ENCODE data around the gene DAB2IP.
"Not testable (repeated sequence)": the region's sequence is repeated elsewhere in the genome, so short reads cannot be mapped to it uniquely, and the experiment has no call there.

The DAB2IP gene

DNA sequence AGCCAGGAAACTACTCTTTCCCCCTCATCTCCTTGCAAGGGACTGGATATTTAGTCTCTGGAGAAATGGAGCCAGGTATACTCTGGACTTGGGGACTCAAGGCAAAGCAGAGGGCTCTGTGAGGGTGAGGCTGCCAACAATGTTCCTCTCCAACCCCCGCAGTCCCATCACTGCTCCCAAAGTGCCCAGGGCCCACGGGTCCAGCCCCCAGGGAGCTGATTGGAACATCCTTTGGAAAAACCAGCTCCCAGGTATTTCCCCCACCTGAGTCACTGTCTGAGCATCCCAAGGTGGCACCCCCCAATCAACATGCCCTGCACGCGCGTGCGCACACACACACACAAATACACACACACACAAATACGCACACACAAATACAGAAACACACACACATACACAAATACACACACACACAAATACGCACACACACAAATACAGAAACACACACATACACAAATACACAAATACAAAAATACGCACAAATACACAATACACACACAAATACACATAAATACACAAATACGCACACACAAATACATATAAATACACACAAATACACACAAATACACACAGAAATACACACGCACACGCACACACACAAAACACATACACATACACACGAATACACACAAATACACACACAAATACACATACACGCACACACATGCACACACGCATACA is 137.4 kb downstream of the DAB2IP start:
- H3K36me3 ChIP-seq (ENCODE audit: control insufficient read depth in 1 of 2, insufficient read depth in 2 of 2, low read length in 2 of 2), result peaks cover 0 to 11% of the 10 kb centered on the region in 2 donors
- H3K9ac ChIP-seq (ENCODE audit: low read depth in 1 of 2, low read length in 2 of 2), result no peak overlapping the region
- no peaks in the 10 kb centered on the region for H3K9me3 ChIP-seq (ENCODE audit: control insufficient read depth in 1 of 2, low read length in 2 of 2)
- H3K27me3 ChIP-seq (ENCODE audit: control insufficient read depth in 1 of 2, insufficient read depth in 2 of 2, low read length in 2 of 2), result no peaks in the 10 kb centered on the region
- H3K4me1 ChIP-seq (ENCODE audit: control insufficient read depth in 1 of 2, insufficient read depth in 2 of 2, low read length in 2 of 2), result no peaks in the 10 kb centered on the region
- H3K4me3 ChIP-seq (ENCODE audit: low read depth in 1 of 2, low read length in 2 of 2), result no peak overlapping the region
- no peak overlapping the region for H3K27ac ChIP-seq (ENCODE audit: low read depth, low read length)

DNA sequence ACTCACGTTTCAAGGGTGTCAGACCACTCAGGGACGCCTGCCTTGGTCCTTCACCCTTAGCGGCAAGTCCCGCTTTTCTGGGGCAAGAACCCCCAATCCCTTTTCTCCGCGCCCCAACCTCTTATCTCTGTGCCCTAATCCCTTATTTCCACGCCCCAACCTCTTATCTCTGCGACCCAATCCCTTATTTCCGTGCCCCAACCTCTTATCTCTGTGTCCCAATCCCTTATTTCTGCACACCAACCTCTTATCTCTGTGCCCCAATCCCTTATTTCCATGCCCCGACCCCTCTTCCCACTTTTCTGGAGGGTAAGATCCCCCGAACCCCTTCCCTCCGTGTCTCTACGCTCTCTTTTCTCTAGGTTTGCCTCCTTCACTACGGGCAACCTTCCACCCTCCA is 139.4 kb downstream of the DAB2IP start:
- Histone ChIP-seq H3K27ac (ENCODE audit: low read depth, low read length) (no peak overlapping the region), H3K9me3 (ENCODE audit: control insufficient read depth in 1 of 2, low read length in 2 of 2) (no peaks in the 10 kb centered on the region), H3K4me3 (ENCODE audit: low read depth in 1 of 2, low read length in 2 of 2) (no peak overlapping the region), H3K4me1 (ENCODE audit: control insufficient read depth in 1 of 2, insufficient read depth in 2 of 2, low read length in 2 of 2) (no peaks in the 10 kb centered on the region), H3K9ac (ENCODE audit: low read depth in 1 of 2, low read length in 2 of 2) (no peak overlapping the region), H3K27me3 (ENCODE audit: control insufficient read depth in 1 of 2, insufficient read depth in 2 of 2, low read length in 2 of 2) (no peaks in the 10 kb centered on the region), H3K36me3 (ENCODE audit: control insufficient read depth in 1 of 2, insufficient read depth in 2 of 2, low read length in 2 of 2) (peaks cover 0 to under 1% of the 10 kb centered on the region in 2 donors)

DNA sequence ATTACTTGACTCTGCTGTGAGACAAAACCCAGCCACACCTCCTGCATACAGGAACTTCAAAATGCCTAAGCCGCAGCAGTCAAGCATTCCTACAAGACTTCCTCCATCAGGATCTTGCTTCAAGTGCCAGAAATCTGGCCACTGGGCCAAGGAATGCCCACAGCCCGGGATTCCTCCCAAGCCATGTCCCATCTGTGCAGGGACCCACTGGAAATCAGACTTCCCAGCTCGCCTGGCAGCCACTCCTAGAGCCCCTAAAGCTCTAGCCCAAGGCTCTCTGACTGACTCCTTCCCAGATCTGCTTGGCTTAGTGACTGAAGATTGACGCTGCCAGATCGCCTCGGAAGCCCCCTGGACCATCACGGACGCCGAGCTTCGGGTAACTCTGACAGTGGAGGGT is 141.0 kb downstream of the DAB2IP start:
- H3K27ac ChIP-seq (ENCODE audit: low read depth, low read length); H3K9ac ChIP-seq (ENCODE audit: low read depth in 1 of 2, low read length in 2 of 2); H3K27me3 ChIP-seq (ENCODE audit: control insufficient read depth in 1 of 2, insufficient read depth in 2 of 2, low read length in 2 of 2); H3K36me3 ChIP-seq (ENCODE audit: control insufficient read depth in 1 of 2, insufficient read depth in 2 of 2, low read length in 2 of 2); H3K4me3 ChIP-seq (ENCODE audit: low read depth in 1 of 2, low read length in 2 of 2); H3K4me1 ChIP-seq (ENCODE audit: control insufficient read depth in 1 of 2, insufficient read depth in 2 of 2, low read length in 2 of 2); H3K9me3 ChIP-seq (ENCODE audit: control insufficient read depth in 1 of 2, low read length in 2 of 2): not testable (repeated sequence)

- H3K9ac ChIP-seq (ENCODE audit: low read depth in 1 of 2, low read length in 2 of 2); H3K4me3 ChIP-seq (ENCODE audit: low read depth in 1 of 2, low read length in 2 of 2); H3K27ac ChIP-seq (ENCODE audit: low read depth, low read length); H3K9me3 ChIP-seq (ENCODE audit: control insufficient read depth in 1 of 2, low read length in 2 of 2); H3K27me3 ChIP-seq (ENCODE audit: control insufficient read depth in 1 of 2, insufficient read depth in 2 of 2, low read length in 2 of 2); H3K36me3 ChIP-seq (ENCODE audit: control insufficient read depth in 1 of 2, insufficient read depth in 2 of 2, low read length in 2 of 2); H3K4me1 ChIP-seq (ENCODE audit: control insufficient read depth in 1 of 2, insufficient read depth in 2 of 2, low read length in 2 of 2): not testable (repeated sequence)
Observed at GRCh38 chr9:121794334-121794733, 142.9 kb downstream of the DAB2IP start.

GRCh38 chr9:121797081-121797480 is 145.6 kb downstream of the DAB2IP start:
- Histone ChIP-seq H3K36me3 (ENCODE audit: control insufficient read depth in 1 of 2, insufficient read depth in 2 of 2, low read length in 2 of 2) (no peaks in the 10 kb centered on the region), H3K4me1 (ENCODE audit: control insufficient read depth in 1 of 2, insufficient read depth in 2 of 2, low read length in 2 of 2) (no peaks in the 10 kb centered on the region), H3K9ac (ENCODE audit: low read depth in 1 of 2, low read length in 2 of 2) (no peak overlapping the region), H3K27ac (ENCODE audit: low read depth, low read length) (no peak overlapping the region), H3K4me3 (ENCODE audit: low read depth in 1 of 2, low read length in 2 of 2) (no peak overlapping the region), H3K27me3 (ENCODE audit: control insufficient read depth in 1 of 2, insufficient read depth in 2 of 2, low read length in 2 of 2) (no peaks in the 10 kb centered on the region), H3K9me3 (ENCODE audit: control insufficient read depth in 1 of 2, low read length in 2 of 2) (no peaks in the 10 kb centered on the region)

DNA sequence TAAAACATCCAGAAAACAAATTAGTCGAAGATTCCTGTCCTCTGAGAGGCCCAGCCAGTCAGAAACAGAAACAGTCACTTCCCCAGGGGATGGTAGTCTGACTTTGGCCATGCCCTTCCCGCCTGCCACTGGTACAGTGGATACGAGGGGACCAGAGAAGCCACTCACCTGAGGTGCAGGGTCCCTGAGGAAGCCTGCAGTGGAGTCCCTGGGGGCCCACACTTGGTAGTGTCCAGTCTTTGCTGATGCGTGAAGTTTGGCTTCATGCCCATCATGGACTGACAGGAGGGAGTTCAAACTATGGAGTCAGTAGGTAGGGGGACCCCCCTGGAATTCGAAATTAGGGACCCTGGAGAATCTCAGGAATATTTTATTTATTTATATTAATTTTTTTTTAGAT is 147.5 kb downstream of the DAB2IP start:
- Histone ChIP-seq H3K9ac (ENCODE audit: low read depth in 1 of 2, low read length in 2 of 2) (no peak overlapping the region), H3K4me3 (ENCODE audit: low read depth in 1 of 2, low read length in 2 of 2) (no peak overlapping the region), H3K36me3 (ENCODE audit: control insufficient read depth in 1 of 2, insufficient read depth in 2 of 2, low read length in 2 of 2) (no peaks in the 10 kb centered on the region), H3K27ac (ENCODE audit: low read depth, low read length) (no peak overlapping the region), H3K27me3 (ENCODE audit: control insufficient read depth in 1 of 2, insufficient read depth in 2 of 2, low read length in 2 of 2) (no peaks in the 10 kb centered on the region), H3K9me3 (ENCODE audit: control insufficient read depth in 1 of 2, low read length in 2 of 2) (no peaks in the 10 kb centered on the region), H3K4me1 (ENCODE audit: control insufficient read depth in 1 of 2, insufficient read depth in 2 of 2, low read length in 2 of 2) (no peaks in the 10 kb centered on the region)

DNA sequence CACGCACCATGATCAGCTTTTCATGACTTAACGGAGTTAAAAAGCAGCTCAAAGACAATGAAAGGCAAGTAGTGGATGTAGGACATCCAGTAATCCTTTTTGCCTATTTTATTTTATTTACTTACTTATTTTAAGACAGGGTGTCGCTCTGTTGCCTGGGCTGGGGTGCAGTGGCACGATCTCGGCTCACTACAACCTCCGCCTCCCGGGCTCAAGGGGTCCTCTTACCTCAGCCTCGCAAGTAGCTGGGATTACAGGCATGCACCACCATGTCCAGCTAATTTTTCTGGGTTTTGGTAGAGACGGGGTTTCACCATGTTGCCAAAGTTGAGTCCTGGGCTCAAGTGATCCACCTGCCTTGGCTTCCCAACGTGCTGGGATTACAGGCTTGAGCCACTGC is 148.9 kb downstream of the DAB2IP start:
- no peaks in the 10 kb centered on the region for H3K36me3 ChIP-seq (ENCODE audit: control insufficient read depth in 1 of 2, insufficient read depth in 2 of 2, low read length in 2 of 2)
- no peaks in the 10 kb centered on the region for H3K4me1 ChIP-seq (ENCODE audit: control insufficient read depth in 1 of 2, insufficient read depth in 2 of 2, low read length in 2 of 2)
- peaks cover 0 to 5% of the 10 kb centered on the region in 2 donors for H3K9me3 ChIP-seq (ENCODE audit: control insufficient read depth in 1 of 2, low read length in 2 of 2)
- H3K4me3 ChIP-seq (ENCODE audit: low read depth in 1 of 2, low read length in 2 of 2), result no peak overlapping the region
- H3K27ac ChIP-seq (ENCODE audit: low read depth, low read length), result no peak overlapping the region
- H3K9ac ChIP-seq (ENCODE audit: low read depth in 1 of 2, low read length in 2 of 2), result no peak overlapping the region
- H3K27me3 ChIP-seq (ENCODE audit: control insufficient read depth in 1 of 2, insufficient read depth in 2 of 2, low read length in 2 of 2), result no peaks in the 10 kb centered on the region

GRCh38 chr9:121801579-121801978 is 150.1 kb downstream of the DAB2IP start:
- Histone ChIP-seq H3K4me1 (ENCODE audit: control insufficient read depth in 1 of 2, insufficient read depth in 2 of 2, low read length in 2 of 2) (no peaks in the 10 kb centered on the region), H3K4me3 (ENCODE audit: low read depth in 1 of 2, low read length in 2 of 2) (no peak overlapping the region), H3K9me3 (ENCODE audit: control insufficient read depth in 1 of 2, low read length in 2 of 2) (peaks cover 0 to 5% of the 10 kb centered on the region in 2 donors), H3K9ac (ENCODE audit: low read depth in 1 of 2, low read length in 2 of 2) (no peak overlapping the region), H3K27me3 (ENCODE audit: control insufficient read depth in 1 of 2, insufficient read depth in 2 of 2, low read length in 2 of 2) (no peaks in the 10 kb centered on the region), H3K27ac (ENCODE audit: low read depth, low read length) (no peak overlapping the region), H3K36me3 (ENCODE audit: control insufficient read depth in 1 of 2, insufficient read depth in 2 of 2, low read length in 2 of 2) (no peaks in the 10 kb centered on the region)

GRCh38 chr9:121802753-121803152 is 151.3 kb downstream of the DAB2IP start:
- Histone ChIP-seq H3K27me3 (ENCODE audit: control insufficient read depth in 1 of 2, insufficient read depth in 2 of 2, low read length in 2 of 2) (no peaks in the 10 kb centered on the region), H3K9me3 (ENCODE audit: control insufficient read depth in 1 of 2, low read length in 2 of 2) (peaks cover 0 to 5% of the 10 kb centered on the region in 2 donors), H3K27ac (ENCODE audit: low read depth, low read length) (no peak overlapping the region)

DNA sequence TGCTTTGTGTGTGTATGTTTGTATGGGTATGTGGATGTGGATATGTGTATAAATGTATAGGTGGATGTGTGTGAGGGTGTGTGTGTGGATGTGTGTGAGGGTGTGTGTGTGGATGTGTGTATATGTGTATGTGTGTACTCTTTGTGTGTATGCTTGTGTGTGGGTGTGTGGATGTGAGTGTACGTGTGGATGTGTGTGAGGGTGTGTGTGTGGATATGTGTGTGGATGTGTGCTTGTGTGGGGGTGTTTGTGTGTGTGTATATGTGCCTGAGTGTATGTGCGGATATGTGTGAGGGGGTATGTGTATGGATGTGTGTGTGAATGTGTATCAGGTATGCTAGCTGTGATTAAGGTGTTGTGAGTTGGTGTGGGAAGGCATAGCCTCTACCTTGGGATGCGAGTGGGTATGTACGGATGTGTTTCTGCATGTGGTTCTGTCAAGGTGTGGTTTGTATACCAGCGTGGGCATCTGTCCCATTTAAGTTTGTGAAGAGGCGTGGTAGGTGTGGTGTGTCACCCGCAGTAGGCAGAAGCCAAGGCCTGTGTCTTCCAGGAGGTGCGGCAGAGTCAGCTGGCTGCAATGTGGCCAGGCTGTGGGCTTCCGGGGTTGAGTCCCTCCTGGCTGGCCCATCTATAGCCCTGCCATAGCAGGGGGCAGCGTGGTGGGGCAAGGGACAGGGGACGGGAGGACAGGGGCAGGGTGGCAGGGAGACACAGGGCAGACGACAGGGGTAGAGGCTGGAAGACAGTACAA is 155.8 kb downstream of the DAB2IP start:
- no peaks in the 10 kb centered on the region for H3K4me1 ChIP-seq (ENCODE audit: control insufficient read depth in 1 of 2, insufficient read depth in 2 of 2, low read length in 2 of 2)
- H3K27ac ChIP-seq (ENCODE audit: low read depth, low read length), result no peak overlapping the region
- H3K9ac ChIP-seq (ENCODE audit: low read depth in 1 of 2, low read length in 2 of 2), result no peak overlapping the region
- no peaks in the 10 kb centered on the region for H3K36me3 ChIP-seq (ENCODE audit: control insufficient read depth in 1 of 2, insufficient read depth in 2 of 2, low read length in 2 of 2)
- no peak overlapping the region for H3K4me3 ChIP-seq (ENCODE audit: low read depth in 1 of 2, low read length in 2 of 2)
- H3K9me3 ChIP-seq (ENCODE audit: control insufficient read depth in 1 of 2, low read length in 2 of 2), result peaks cover 0 to 5% of the 10 kb centered on the region in 2 donors
- H3K27me3 ChIP-seq (ENCODE audit: control insufficient read depth in 1 of 2, insufficient read depth in 2 of 2, low read length in 2 of 2), result no peaks in the 10 kb centered on the region

More at GRCh38 chr9:121802753-121803152, 151.3 kb downstream of the DAB2IP start:
- Histone ChIP-seq H3K9ac (ENCODE audit: low read depth in 1 of 2, low read length in 2 of 2) (no peak overlapping the region), H3K4me3 (ENCODE audit: low read depth in 1 of 2, low read length in 2 of 2) (no peak overlapping the region), H3K36me3 (ENCODE audit: control insufficient read depth in 1 of 2, insufficient read depth in 2 of 2, low read length in 2 of 2) (no peaks in the 10 kb centered on the region), H3K4me1 (ENCODE audit: control insufficient read depth in 1 of 2, insufficient read depth in 2 of 2, low read length in 2 of 2) (no peaks in the 10 kb centered on the region)

All from duodenal mucosa (tissue), 2 donors.